Uterus (tissue), 2 donors: ENCODE data around the gene MEP1A.

ENCODE experiments used
- CTCF ChIP-seq, 4 experiments: fragments of 200-600 bp in 2 of 4; fragments of 450-650 bp in 2 of 4; sonication (generic) in 2 of 4; IDR thresholded peaks; one replicate each; pipeline ENCODE4 v1.5.1; 2016 to 2019; ENCODE audit warnings: antibody characterized with exemption in 4 of 4, mild to moderate bottlenecking in 2 of 4, moderate library complexity in 1 of 4
- POLR2A ChIP-seq, 2 donors: fragments of 450-650 bp; IDR thresholded peaks; one replicate each; pipeline ENCODE4 v1.6.1; 2016; ENCODE audit warnings: antibody characterized with exemption in 2 of 2, mild to moderate bottlenecking in 1 of 2, moderate library complexity in 1 of 2

GRCh38 chr6:46832816-46833215 lies 39.6 kb downstream of the MEP1A start:
- TF ChIP-seq POLR2A (IDR thresholded peaks at IDR 0.05) (no peak), CTCF (IDR thresholded peaks at IDR 0.05) (no peak)
